ENCODE results near the gene CEND1.

DNA sequence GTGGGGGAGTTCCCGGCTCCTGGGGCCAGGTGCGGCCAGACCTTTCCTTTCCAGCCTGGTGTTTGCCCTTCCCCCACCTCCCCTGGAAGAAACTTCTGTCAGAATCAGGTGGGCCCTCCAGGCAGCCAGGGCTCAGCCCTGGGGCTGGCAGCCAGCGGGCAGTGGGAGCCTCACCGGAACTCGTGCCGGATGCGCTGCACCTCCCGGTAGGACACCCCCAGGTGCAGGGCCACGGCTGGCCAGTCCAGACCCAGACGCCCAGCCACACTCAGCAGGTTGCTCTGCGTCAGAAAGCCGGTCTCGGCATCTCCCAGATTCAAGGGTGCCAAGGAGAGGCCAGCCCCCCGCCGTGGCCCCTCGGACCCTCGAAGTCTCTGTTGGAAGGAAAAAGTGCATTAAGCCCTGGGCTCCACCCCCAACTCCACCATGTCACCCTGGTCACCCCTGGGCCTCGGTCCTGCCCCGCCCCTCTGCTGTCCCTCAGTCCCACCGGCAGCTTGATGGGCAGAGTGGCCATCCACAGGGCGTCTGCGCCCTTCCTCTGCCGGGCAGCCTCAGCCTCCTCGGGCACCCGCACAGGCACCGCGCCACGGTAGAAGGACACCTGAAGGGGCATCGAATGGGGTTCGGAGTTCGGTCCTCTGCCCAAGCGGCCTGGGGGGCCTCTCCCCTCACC lies 9.9 kb upstream of the CEND1 start:
- TF ChIP-seq EZH2 (optimal IDR thresholded peaks at IDR 0.05; ENCODE audit: low read depth, low read length), result no peak
- no peak for TF ChIP-seq CTCF (IDR thresholded peaks at IDR 0.05; ENCODE audit: low read length)
- no peak for TF ChIP-seq EZH2phosphoT487 (IDR thresholded peaks at IDR 0.05; ENCODE audit: low read length)

Data from MM.1S (cell line).